ENCODE measurements around the gene MYL10.

DNA sequence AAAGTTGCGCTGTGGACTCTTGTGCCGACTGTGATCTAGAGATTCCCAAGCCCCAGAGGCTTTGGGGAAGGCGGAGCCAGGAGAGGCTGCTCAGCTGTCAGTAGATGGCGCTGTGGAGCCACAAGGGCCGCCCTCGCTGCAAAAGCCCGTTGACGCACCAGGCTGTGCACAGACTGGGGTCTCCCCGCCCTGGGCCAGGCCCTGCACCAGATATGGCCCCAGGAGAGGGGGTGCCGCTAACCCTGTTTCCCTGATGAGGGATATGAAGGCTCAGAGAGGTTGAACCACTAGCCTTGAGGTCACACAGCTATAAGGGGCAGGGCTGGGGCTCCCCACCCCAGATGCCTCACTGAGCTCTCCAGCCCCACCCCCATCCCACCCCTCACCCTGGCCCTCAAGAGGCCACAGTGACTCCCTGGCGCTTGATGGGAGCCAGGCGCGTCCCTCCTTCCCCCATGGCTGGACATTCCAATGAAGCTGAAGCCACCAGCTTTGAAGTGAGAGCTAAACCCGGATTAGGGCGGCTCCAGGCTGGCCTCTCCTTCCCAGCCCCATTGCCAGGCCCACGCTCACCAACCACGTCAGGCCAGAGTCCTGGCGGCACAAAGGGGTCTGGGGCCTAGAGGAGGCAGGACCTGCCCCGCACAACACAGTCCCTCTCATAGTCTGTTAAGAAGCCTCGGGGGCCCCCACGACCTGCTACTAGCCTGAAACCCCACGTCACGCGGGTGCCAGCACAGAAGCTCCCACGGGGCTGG lies 26.4 kb downstream of the MYL10 start:
- TF ChIP-seq, protein P1, sequence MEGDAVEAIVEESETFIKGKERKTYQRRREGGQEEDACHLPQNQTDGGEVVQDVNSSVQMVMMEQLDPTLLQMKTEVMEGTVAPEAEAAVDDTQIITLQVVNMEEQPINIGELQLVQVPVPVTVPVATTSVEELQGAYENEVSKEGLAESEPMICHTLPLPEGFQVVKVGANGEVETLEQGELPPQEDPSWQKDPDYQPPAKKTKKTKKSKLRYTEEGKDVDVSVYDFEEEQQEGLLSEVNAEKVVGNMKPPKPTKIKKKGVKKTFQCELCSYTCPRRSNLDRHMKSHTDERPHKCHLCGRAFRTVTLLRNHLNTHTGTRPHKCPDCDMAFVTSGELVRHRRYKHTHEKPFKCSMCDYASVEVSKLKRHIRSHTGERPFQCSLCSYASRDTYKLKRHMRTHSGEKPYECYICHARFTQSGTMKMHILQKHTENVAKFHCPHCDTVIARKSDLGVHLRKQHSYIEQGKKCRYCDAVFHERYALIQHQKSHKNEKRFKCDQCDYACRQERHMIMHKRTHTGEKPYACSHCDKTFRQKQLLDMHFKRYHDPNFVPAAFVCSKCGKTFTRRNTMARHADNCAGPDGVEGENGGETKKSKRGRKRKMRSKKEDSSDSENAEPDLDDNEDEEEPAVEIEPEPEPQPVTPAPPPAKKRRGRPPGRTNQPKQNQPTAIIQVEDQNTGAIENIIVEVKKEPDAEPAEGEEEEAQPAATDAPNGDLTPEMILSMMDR (IDR thresholded peaks at IDR 0.05; ENCODE audit: poor library complexity), result peak; percentile 93
- TF ChIP-seq EZH2 (IDR thresholded peaks at IDR 0.05; ENCODE audit: borderline replicate concordance) (no peak), EZH2phosphoT487 (IDR thresholded peaks at IDR 0.05; ENCODE audit: low read depth, severe bottlenecking, unreplicated experiment) (no peak)
